Stimulated activated CD4-positive, alpha-beta T cell treated with anti-CD3 and anti-CD28 coated beads, Interleukin-1b, Interleukin-23, amount 100 ng/mL, for 1 hour (primary cell): ENCODE data around the gene ZFPL1.
A peak's percentile ranks its signal among the peaks of the same experiment; 100 is the strongest.

ENCODE experiments used
- DNase-seq, 2 donors: peaks; one replicate each; pipeline ENCODE4 v3.0.0-alpha.2; 2020; ENCODE audit warnings: low read depth in 2 of 2

Gene ZFPL1

GRCh38 chr11:65083834-65084597, at the start of gene ZFPL1, which contains the start of gene CDCA5:
Gene ZFPL1, plus strand, starts transcription at chr11:65084222. Its CDS starts 477 bp downstream, at chr11:65084699.
Gene CDCA5, minus strand, starts transcription at chr11:65084040. Its CDS starts 62 bp downstream, at chr11:65083978.
- peak; percentile 88 to 89 for DNase-seq

- DNase-seq, result no peak
Measured at GRCh38 chr11:65034423-65034822, 49.6 kb upstream of the ZFPL1 start.

DNA sequence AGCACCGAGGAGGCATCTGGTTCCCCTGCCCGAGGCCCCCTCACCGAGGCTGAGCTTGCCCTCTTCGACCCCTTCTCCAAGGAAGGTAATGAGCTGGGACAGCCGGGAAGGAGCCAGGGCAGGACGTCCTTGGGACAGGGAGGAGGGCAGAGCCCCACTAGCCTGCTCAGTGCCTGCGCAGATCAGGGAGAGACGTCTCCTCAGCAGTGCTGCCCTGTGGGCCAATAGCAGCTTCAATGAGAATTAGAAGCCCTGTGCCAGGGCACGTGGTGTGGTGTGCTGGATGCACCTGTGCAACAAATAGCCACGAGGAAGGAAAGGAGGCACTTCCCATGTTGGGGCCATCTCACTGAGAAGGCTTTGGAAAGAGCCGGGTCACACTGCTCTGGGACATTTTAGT, 48.4 kb upstream of the ZFPL1 start:
- no peak for DNase-seq

DNA sequence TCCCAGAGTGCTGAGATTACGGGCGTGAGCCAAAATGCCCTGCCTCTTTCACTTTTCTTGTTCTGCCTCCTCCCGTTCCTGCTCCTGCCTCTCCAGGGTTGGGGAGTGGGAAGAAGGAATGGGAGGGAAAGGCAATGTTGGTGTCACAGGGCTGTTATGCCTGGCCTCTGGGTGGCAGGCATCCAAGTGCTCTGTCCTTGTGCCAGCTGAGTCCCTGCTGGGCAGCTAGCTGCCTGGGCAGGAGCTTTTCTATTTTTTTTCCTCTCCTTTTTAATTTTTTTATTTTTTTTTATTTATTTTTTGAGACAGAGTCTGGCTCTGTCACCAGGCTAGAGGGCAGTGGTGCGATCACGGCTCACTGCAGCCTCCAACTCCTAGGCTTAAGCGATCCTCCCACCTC, 47.1 kb upstream of the ZFPL1 start:
- DNase-seq, result no peak

GRCh38 chr11:65040520-65040846, 43.5 kb upstream of the ZFPL1 start:
- no peak for DNase-seq

DNA sequence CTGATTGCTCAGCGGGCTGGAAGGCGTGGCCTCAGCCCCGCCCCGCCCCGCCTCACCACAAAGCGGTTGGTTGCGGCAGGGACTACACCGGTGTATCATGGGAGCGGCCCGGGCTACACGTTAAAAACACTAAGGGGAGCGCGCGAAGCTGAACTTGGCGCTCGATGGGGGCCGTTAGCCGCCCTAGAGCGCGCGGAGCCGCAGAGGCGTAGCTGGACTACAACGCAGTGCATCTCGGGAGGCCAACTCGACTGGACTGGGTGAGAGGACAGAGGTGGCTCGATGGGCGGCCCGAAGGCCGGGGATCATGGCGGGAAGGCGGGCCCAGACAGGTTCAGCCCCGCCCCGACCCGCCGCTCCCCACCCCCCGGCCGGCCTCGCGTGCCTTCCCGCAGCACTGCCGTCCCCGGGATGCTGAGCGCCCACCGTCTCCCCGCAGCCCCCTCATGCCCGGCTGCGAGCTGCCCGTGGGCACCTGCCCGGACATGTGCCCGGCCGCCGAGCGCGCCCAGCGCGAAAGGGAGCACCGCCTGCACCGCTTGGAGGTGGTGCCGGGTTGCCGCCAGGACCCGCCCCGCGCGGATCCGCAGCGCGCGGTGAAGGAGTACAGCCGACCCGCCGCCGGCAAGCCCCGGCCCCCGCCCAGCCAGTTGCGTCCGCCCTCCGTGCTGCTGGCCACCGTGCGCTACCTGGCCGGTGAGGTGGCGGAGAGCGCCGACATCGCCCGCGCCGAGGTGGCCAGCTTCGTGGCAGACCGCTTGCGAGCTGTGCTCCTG, 43.0 kb upstream of the ZFPL1 start, which contains the start of gene SAC3D1:
SAC3D1 (plus strand) TSS at position 364 of the 776 bp plus-strand sequence; CDS start at position 447, 83 bp downstream.
- peak; percentile 57 to 63 for DNase-seq

- DNase-seq, result no peak
Measured at GRCh38 chr11:65042891-65043290, 41.1 kb upstream of the ZFPL1 start.

DNA sequence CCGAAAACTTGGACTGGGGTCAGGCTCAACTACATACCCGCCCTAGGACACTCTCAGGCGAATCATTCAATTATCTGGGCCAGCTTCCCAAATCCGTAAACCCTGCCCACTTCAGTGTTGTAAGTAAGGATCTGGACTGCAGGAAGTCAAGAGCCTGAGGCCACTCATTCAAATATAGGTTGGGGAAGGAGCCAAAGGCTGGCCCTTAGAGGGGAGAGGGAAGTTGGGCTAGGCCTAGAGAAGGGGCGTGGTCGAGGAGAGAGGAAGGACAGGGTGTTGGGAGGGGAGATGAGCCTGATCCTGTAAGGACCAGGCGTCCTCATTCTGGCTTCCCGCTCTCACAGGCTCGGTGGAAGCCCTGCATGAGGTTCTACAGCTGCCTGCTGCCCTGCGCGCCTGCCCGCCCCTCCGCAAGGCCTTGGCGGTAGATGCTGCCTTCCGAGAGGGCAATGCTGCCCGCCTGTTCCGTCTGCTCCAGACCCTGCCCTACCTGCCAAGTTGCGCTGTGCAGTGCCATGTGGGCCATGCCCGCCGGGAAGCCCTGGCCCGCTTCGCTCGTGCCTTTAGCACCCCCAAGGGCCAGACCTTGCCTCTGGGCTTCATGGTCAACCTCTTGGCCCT, 40.0 kb upstream of the ZFPL1 start:
- no peak for DNase-seq

DNA sequence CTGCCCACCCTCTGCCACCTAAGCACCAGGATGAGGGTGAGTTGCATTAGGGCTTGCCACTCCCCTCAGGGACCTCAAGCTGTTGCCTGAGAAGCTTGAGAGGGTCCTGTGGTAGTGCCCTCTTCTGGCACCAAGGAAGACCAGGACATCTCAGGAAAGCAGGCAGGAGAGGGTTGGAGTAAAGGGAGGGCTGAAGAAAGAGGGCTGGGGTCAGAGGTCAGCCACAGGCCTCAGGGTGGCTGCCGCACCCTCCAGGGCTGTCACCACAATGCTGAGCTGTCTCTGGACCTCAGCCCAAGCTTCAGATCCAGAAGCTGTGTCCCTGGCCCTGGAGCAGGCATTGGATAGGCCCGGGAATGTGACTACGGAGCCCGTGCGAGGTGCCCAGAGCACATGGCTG, 39.0 kb upstream of the ZFPL1 start:
- DNase-seq, result no peak

GRCh38 chr11:65045728-65046127, 38.3 kb upstream of the ZFPL1 start:
- no peak for DNase-seq

DNA sequence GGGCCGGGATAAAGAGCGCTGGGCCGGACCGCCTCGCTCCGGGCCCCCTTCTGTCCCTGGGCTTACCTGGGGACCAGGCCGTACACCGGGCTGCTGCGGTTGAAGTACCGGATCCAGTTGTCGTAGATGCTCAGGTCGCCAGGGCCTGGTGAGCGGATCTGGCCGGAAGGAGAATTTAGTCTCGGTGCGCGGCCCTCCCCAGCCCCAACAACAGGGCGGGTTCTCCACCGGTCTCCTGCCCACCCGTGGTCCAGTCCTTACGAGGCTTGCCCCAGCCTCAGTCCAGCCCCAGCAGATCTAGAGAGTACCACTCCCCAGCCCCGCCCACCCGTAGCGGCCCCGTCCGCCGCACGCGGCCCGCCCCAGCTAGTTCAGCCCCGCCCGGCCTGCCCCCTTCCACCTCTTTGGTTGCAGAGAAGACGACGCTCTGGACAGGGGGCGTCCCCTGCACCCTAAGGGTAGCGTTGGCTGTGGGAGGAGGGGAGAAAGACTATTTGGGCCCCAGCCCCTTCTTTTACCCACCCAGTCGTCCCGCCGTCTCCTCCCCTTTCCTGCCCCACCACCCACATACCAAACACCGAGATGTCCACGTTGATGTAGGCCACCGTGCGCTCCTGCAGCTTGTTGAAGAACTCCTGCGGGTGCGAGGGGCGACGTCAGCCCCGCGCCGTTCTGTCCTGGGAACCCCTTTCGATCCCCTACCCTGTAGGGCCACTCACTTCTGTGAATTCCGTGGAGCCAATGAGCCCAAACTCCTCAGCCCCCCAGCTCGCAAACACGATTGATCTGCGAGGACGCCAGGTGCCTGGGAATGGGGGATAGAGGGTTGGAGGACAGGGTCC, 36.2 kb upstream of the ZFPL1 start:
- DNase-seq, result peak in 1 of 2 donors; percentile 2

GRCh38 chr11:65051398-65051858, 32.6 kb upstream of the ZFPL1 start:
- DNase-seq, result no peak

GRCh38 chr11:65053827-65054508, 30.1 kb upstream of the ZFPL1 start:
- no peak for DNase-seq

DNA sequence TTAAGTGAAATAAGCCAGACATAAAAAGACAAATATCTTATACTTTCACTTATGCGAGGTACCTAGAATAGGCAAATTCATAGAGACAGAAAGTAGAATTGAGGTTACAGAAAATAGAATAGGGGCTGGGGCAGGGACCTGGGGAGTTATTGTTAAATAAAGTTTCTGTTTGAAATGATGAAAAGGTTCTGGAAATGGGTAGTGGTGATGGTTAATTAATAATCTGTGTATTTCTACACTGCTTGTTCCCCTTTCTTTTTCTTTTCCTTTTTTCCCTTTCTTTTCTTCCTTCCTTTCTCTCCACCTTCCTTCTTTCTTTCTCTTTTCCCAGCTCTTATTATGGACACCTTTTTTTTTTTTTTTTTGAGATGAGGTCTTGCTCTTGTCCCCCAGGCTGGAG, 28.5 kb upstream of the ZFPL1 start:
- no peak for DNase-seq

GRCh38 chr11:65056999-65057398, 27.0 kb upstream of the ZFPL1 start:
- DNase-seq, result no peak

GRCh38 chr11:65057526-65057925, 26.5 kb upstream of the ZFPL1 start:
- DNase-seq, result no peak

DNA sequence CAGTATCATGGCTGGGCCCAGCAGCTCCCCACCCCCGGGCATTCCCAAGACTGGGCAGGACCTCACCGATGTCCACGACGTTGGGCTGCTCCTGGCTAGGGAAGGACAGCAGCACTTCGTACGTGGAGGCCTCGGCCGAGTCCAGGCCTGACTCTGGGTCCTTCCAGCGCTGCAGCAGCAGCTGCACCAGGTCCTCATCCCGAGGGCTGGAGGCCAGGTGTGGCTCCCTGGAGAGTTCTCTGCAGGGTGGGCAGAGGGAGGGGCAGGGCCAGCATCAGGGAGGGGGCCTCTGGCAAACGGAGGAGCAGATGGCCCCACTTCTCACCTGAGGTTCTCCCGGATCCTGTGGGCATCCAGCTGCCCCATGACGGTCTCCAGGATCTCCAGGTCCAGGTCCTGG, 26.0 kb upstream of the ZFPL1 start:
- DNase-seq, result no peak

GRCh38 chr11:65058419-65059054, 25.5 kb upstream of the ZFPL1 start, which contains the start of gene NAALADL1:
Gene NAALADL1, minus strand, starts transcription at chr11:65058553. Its CDS starts 32 bp downstream, at chr11:65058521.
- DNase-seq, result no peak

GRCh38 chr11:65059523-65059922, 24.5 kb upstream of the ZFPL1 start:
- DNase-seq, result no peak
